GM19452 (cell line): ENCODE results near the gene ARMC7.

Experiments
- ATAC-seq: cut with Tn5 transposase; IDR thresholded peaks from one replicate; pipeline ENCODE4 v1.9.1; 2021; ENCODE audit not compliant: unreplicated experiment

ARMC7 gene

DNA sequence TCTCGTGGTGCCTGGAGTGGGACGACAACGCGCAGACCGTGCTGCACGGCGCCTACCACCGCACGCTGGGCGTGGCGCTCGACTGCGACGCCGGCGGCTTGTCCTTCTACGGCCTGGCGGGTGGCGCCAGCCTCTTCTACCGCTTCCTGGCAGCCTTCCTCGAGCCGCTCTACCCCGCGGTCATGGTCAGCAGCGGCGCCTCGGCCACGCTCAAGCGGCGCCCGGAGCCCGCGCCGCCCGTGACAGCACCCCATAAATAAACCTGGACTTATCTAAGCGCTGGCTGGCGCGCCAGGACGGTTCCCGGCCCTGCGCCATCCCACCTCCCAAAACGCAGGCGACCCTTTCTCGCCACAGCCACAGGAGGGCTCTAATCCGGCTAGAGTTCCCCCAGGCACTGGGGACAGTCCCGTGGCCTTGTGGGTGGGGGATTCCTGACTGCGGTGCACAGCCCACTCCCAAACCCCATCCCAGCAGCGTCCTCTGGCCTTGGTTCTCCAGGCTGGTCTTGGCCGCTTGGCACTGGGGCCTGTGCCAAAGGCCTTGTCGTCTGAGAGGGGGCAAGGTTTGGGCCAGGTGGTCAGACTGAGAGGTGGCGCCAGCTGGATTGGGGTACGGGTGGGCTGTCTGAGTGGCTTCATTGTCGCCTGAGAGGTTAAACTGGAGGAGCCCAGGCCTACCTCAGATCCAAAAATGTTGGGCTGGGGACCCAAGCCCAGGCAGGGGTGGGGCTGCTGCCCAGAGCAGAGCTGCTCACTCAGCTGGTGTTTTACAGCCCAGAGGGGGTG is 32.1 kb upstream of the ARMC7 start:
- ATAC-seq: peak; percentile 40

DNA sequence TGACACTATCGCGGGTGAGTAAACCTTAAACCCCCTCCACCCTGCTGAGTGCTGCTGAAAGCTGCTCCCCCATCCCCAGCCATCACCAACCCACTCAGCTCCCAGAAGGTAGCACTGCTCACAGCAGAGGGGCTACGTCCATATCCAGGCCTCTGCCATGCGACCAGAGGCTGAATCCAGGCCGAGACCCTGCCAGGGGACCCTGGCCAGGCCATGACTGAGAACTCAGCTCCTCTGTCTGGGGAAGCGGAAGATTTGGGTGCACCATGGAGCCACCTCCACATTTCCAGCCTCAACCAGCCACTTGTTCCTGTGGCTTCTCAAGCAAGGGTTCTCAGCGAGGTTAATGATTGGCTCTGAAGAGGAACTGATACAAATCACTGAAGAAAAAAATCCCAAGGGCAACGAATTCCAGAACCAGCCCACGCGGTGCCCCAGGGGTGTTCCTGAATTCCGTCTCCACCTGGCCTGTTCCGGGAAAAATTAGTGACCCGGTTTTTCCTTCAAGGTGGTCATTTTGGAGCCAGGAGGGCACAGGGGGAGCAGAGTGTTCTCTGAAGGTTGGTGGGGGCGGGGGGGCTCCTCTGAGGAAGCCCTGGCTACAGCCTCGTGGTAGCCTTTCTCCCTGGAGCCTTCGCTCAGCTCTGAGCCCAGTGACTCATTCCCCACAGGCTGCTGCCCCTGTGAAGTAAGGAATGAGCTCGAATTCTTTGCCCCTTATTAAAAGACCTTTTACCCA is 31.3 kb upstream of the ARMC7 start:
- ATAC-seq: peak; percentile 48

DNA sequence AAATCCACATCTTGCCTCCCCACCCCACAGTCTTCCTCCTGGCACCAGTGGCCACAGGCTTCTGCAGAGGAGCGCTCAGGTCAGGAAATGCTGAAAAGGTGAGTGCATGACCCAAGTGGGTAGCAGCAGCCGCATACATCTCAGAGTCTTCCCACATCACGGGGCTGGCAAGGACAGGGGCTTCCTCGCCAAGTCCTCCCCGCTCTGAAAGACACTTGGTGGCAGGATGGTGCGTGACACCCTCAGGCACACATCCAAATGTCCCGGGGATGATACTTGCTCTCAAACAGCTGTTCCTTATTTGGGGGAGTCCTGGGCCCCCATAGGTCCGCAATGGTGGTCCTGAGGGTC is 30.8 kb upstream of the ARMC7 start:
- ATAC-seq: no peak

DNA sequence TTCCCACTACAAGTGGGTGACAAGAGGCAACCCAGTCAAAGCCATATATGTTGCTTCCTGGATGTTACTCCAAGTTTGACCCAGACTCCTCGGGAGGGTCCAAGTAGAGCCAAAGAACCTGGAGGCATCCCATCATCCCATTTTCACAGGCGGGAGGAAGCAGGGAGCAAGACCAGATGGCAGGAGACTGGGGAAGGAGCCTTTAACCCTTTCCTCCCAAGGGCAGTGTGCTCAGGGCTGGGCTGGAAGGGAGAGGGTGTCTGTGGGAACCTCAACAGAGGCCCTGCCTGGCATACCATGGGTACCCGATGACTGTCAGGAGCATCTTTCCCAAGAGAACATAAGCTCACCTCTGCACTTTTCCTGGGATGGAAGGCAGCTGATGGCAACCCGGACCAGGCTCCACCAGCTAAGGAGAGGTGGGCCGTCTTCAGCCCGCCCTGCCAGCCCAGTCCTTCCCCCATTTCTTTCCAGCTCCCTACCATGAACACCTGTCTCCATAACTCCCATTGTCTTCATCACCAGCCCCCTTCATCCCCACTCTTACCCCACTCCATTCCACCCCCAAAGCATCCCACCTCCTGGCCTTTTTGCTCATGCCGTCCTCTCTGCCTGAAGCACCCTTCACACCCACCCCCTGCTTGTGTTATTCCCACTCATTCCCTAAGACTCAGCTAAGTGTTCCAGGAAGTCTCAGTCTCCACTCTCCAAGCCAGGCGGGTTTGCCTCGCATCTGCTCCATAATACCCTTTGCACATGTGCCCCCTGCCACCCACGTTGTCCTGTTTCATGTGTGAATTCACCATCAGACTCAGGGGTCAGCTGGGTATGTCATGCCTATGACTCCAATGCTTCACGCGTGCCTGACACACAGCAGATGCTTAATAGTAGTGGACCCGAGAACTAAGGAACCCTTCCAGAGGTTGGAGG is 27.9 kb upstream of the ARMC7 start:
- ATAC-seq: no peak

DNA sequence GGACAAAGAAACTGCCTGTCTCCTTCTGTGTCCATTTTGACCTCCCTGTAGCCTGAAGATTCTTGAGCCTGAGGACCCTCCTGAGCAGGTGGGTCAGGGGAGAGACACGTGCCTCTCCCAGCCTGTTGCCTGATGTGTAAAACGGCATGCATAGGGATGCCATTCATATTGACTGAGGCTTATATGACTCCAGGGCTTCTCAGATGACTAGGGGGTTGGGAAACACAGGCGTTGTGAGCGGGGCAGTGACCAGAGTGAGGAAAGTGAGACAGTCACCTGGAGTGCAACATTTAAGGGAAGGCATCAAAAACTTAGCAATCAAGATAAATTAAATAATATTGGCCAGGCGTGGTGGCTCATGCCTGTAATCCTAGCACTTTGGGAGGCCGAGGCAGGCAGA is 27.1 kb upstream of the ARMC7 start:
- ATAC-seq: no peak

DNA sequence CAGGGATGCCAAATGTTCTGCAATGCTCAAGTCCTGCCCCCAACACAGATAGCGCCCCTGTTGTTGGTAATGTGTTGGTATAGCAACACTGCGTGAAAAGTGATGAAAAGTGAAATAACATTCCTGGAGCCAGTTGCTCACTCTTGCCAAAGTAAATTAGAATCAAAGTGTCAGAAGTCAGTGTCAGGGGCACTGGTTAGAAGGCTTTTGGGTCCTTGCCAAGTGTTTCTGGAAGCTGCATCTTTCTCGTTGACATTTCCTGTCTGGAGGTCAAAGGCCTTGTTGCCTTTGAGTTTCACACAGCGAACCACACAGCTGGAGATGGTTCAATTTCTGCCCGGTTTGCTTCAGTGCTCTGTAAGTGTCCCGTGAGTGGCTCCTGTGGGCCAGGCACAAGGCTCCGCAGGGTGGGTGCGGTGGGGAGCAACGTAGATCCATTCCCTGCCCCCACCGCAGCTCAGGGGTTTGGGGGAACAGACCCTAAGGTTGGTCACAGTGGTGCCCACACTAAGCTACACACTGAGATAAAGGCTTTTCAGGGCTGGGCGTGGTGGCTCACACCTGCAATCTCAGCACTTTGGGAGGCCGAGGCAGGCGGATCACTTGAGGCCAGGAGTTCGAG is 25.6 kb upstream of the ARMC7 start:
- ATAC-seq: no peak

DNA sequence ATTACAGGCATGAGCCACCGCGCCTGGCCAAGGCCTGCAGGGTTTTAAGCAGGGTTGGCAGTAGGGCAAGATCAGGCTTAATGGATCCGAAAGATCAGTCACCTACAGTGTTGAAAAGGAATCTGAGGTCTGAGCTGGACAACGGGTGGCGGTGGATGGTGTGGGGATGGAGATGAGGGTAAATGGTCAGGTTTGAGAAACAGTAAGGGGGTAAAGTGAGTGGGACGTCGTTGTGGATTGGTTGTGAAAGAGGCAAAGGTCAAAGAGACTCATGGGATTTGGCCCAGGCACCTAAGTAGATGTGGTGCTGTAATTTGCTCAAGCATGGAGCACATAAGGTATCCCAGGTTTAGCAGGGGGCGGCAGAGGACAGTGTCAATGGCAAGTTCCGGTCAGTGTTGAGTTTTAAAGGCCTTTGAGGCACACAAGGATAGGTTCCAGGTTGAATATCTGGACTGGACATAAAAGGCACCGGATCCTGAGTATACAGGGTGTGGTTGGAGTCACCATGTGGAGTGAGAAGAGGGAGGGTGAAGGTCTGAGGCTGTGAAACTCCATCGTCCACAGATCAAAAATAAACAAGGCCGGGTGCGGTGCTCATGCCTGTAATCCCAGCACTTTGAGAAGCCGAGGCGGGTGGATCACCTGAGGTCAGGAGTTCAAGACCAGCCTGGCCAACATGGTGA is 23.1 kb upstream of the ARMC7 start:
- no peak for ATAC-seq

DNA sequence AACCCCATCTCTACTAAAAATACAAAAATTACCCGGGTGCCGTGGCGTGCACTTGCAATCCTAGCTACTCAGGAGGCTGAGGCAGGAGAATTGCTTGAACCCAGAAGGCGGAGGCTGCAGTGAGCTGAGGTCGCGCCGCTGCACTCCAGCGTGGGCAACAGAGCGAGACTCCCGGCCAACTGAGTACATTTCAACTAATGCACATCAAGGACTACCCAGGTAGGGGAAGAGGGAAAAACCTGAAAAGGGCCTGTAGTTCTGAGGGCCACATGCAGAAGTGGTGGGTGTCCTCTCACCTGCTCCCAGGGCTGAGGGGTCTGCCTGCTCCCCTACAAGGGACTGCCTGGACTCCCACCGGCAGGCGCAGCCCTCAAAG is 22.6 kb upstream of the ARMC7 start:
- no peak for ATAC-seq

DNA sequence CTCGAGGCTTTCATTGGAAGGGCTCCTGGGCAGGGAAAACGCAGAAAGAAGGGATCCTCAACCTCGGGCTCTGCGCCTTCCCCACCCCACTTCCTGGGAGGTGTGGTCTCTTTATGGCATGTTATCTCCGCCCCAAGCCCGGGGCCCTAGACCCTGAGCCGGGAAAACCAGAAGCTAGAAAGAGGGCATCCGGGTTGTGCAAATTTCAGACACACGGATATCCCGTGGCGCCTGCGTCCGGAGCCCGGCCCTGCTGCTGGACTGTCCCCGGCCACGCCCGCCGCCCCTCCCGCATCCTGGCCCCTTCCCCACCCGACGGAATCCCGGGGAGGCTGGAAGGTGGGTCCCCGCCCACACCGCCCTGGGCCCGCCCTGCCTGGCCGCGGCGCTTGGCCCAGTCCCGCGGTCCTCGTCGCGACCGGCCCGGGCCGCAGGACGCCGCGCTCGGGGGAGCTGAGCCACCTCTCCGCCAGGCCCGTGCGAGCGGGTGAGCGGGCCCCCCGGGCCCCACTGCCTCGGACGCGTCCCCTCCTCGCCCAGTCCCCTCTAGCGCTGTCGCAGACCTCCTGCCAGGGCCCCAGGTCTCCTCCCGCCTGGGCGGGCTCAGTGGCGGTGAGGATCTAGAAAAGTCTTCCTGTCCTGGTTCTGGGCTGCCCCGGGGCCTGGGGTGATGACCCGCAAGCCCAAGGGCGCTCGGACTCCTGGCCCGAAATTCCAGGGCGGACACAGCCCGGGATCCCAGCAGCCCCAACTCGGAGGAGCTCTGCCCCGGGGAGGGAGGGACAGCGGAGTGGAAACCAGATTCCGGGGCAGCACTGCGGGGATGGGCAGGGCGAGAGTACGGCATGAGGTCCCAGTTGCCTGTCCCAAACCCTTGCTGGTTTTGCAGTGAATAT is 22.0 kb upstream of the ARMC7 start, which contains the start of gene SLC16A5:
Gene SLC16A5, plus strand, starts transcription at position 397 of the 896 bp plus-strand sequence. CDS start 5,683 bp downstream, outside the sequence.
- ATAC-seq: no peak

DNA sequence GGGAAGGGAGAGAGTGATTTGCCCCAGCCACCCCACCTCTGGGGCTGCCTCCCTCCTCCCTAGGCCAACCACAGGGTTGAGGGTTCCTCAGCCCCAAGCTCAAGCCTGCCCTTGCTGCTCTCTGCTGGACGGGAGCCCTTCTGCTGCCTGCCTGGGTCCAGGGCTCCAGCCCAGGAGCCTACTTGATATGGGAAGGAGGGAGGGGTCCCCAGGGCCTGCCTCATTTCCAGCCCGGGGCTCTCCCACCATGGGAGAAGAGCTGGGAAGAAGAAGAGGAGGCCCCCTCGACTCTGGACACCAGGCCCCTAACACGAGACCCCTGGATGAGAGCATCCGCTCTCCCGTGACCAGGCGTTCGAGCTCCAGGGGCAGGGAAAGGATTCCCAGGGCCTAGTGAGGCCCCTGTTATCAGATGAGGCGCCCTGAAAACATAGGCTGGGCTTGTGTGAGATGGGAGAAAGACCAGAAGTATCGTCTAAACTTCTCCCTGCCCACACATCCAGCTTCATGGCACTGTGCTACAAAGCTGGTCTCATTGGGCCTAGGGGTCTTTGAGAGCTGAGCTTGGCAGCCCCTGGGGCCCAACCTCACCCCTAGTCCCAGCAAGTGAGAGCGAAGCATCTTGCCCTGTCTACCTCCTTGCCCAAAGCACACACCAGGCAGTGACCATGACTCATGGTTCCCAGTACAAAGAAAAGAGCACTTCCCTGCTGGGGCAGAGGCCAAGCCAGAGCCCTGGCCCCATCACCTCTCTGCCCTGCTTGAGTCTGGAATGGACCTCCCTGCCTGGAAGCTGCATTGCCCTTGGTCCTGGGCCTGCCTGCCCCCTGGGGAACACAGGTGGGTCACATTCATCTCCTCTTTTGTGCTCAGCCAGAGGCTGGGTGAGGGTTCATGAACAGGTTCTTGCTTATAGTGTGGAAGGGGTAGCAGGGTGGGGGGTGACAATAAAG is 21.0 kb upstream of the ARMC7 start:
- ATAC-seq: no peak

DNA sequence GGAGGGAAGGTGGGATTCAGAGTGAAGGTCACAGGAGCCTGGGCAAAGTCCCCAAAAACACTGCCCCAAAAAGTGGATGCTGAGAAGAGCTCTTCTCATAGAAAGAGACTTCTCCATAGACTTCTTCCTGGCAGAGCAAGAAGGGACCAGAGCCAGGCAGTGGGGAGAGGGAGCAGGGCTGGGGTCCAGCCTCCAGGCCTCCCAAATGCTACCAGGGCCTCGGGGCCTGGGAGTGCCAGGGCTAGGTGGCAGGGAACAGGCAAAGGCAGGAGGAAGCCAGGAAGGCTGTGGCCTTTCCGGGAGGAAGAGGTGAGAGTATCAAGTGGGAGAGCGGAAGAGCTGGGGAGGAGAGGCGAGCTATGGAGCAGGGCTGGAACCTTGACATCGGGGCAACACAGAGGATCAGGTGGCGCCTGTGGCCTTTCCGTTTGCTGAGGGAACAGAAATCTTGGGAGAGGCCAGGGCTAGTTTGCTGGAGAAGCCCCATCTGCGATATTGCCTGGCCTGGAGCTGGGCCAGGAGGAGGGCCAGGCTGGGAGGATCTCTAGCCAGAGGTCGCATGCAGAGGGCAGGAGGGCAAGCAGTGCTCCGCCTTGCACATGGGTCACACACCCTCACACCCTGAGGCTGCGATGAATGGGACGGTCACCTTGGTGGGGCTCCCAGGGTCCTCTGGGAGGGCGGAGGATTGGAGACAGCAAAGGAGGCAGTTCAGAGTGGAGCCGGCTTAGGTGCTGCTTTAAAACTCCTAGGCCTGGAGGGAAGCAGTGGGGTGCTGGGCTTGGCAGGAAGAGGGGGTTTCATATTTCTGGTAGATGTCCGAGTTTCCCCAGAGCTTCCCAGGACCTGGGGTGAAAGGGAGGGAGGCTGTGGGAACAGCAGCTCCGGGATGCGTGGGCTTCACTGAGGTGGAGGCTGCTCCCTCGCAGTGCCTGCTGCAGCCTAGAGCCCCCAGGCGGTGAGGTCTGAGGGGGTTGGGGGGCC is 18.6 kb upstream of the ARMC7 start:
- ATAC-seq: no peak

DNA sequence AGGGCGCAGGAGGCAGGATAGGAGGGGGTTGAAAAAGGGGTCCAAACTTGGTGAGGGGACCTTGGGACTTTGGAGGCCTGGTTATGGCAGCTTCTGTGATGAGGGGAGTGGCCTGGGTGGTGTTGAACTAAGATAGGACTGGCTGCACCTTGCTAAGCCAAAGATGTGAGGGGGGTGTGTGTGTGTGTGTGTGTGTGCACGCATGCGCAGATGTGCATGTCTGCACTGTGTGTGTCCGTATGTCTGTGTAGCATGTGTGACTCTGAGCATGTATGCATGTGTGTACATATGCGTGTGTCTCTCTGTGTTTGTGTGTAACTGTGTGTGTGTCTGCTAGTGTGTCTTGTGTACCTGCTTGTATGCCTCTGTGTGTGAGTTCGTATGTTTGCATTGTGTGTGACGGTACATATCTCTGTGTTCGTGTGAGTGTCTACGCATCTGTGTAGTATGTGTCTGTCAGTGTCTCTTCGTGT is 17.9 kb upstream of the ARMC7 start:
- ATAC-seq: no peak

DNA sequence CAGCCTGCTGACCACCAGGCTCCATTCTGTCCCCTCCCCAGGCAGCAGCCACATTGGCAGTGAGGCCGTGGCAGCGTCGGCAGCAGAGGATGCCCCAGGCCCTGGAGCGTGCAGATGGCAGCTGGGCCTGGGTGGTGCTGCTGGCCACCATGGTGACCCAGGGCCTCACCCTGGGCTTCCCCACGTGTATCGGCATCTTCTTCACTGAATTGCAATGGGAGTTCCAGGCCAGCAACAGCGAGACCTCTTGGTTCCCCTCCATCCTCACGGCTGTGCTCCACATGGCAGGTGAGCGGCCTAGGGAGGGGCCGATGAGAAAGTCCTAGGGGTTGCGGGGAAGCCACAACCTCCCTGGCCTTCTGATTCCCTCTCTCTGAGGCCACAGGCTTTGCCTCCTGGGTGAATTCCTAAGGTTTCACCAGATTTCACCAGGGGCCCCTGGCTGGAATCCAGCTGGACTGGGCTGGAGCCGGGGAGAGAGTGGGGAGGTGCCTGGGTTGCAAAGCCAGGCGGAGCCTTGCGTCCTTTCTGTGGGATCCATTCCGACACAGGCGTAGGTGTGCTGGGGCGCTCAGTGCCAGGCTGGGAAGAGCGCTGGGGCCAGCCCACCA is 16.1 kb upstream of the ARMC7 start:
- ATAC-seq: no peak

DNA sequence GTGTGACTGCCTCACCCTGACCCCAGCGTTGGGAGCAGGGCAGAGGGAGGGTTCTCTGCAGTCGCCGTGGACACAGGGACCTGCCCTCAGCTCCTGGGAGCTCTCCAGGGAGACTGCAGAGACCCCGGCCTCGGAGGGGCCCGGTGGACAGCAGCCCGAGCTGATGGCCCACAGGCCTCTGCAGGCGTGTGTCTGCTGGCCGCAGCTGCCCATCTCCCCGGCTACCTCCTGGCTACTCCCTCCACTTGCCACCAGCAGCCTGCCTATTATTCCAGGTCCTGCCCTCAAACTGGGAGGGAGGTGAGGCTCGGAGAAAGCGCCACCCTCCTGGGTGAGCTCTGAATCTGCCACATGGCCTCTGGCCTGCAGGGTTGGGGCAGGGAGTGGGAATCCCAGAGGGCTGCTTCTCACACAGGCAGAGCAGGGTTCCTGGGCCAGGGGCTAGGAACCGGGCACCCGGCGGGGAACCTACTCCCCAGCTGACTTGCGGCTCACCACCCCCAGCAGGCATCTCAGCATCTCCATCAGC is 14.8 kb upstream of the ARMC7 start:
- no peak for ATAC-seq

DNA sequence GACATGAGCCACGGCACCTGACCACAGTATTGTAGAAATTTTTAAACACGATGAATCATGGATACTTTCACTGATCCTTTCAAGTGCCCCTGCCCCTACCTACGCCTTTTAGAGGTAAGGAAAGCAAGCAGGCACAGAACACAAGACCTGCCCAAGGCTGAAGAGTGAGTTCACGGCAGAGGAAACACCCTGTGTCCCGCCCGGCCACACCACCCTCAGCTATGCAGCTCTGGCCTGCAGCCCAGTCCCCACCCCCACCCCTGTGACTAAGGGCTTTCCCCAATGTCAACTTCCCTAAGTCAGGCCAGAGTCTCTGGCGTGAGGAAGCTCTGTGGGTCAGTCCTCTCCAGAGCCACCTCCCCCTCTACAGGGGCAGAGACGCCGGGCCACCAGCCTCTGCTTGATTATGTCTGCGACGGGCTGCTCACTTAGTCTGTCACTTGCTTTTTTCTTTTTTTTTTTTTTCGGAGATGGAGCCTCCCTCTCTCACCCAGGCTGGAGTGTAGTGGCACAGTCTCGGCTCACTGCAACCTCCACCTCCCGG is 13.6 kb upstream of the ARMC7 start:
- no peak for ATAC-seq

DNA sequence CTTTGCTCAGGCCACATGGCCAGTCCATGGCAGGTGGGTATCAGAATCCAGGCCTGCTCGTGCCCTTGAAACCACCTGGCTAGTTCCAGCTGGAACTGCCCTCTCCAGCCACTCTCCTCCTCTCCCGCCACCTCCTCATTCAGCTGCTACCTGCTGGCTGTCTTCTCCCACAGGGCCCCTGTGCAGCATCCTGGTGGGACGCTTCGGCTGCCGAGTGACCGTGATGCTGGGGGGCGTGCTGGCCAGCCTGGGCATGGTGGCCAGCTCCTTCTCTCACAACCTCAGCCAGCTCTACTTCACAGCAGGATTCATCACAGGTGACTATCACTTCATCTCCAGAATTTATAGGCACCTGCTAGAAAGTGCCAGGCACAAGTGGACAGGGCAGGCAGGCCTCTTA is 11.9 kb upstream of the ARMC7 start:
- ATAC-seq: no peak
